ENCODE results near the gene SORL1-AS1.

DNA sequence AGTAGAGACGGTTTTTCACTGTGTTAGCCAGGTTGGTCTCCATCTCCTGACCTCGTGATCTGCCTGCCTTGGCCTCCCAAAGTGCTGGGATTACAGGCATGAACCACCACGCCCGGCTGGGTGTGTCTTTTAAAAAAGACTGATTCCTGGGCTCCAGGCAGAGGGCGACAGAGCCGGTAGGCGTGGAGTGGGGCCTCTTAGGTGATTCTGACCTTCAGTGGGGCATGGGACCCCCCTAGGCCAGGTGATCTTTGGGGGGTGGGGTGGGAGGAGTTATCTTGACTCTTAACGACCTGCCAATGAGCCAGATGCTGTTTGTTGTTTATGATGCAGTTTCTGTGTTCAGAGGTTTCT lies 12.9 kb upstream of the SORL1-AS1 start:
- TF ChIP-seq L3MBTL2 (conservative IDR thresholded peaks at IDR 0.05) (no peak), FOXM1 (IDR thresholded peaks at IDR 0.05; ENCODE audit: borderline replicate concordance) (no peak), SUZ12 (IDR thresholded peaks at IDR 0.05) (no peak), LEF1 (IDR thresholded peaks at IDR 0.05; ENCODE audit: borderline replicate concordance) (no peak), HDGF (IDR thresholded peaks at IDR 0.05; ENCODE audit: borderline replicate concordance) (no peak), NFRKB (IDR thresholded peaks at IDR 0.05) (no peak), SP1 (IDR thresholded peaks at IDR 0.05) (no peak), ZNF384 (IDR thresholded peaks at IDR 0.05) (no peak), BHLHE40 (IDR thresholded peaks at IDR 0.05; ENCODE audit: borderline replicate concordance) (no peak), FOXA1 (IDR thresholded peaks at IDR 0.05) (no peak), ELF4 (IDR thresholded peaks at IDR 0.05) (no peak)
- TF ChIP-seq, protein P1, sequence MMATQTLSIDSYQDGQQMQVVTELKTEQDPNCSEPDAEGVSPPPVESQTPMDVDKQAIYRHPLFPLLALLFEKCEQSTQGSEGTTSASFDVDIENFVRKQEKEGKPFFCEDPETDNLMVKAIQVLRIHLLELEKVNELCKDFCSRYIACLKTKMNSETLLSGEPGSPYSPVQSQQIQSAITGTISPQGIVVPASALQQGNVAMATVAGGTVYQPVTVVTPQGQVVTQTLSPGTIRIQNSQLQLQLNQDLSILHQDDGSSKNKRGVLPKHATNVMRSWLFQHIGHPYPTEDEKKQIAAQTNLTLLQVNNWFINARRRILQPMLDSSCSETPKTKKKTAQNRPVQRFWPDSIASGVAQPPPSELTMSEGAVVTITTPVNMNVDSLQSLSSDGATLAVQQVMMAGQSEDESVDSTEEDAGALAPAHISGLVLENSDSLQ (IDR thresholded peaks at IDR 0.05): no peak
